Stimulated activated CD8-positive, alpha-beta memory T cell treated with anti-CD3 and anti-CD28 coated beads, Interleukin-12 subunit alpha, Interleukin-12 subunit beta, amount 100 ng/mL, for 4 hours (primary cell): Measurements from ENCODE around the gene IGFBP5.

Experiments used
- DNase-seq: peaks from one replicate; pipeline ENCODE4 v3.0.0-alpha.2; 2020; ENCODE audit warnings: low read depth

IGFBP5 gene

DNA sequence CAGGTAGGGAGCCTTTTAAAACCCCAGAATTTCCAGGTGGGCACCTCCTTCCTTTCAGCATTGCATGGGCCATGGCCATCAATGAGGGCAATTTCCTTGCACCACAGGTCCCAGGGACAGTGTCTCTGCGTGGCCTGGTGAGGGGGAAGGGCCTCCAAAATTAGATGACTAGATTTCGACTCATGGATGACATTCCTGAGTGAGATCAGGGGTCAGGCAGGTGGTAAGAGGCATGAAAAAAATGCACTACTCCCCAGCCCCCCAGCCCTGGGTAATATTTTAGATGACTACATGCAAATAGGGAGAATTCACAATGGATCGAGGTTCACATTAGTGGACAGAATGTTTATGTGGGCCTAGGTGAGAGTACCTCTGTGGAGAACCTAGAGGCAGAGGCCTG is 19.0 kb upstream of the IGFBP5 start:
- no peak for DNase-seq

DNA sequence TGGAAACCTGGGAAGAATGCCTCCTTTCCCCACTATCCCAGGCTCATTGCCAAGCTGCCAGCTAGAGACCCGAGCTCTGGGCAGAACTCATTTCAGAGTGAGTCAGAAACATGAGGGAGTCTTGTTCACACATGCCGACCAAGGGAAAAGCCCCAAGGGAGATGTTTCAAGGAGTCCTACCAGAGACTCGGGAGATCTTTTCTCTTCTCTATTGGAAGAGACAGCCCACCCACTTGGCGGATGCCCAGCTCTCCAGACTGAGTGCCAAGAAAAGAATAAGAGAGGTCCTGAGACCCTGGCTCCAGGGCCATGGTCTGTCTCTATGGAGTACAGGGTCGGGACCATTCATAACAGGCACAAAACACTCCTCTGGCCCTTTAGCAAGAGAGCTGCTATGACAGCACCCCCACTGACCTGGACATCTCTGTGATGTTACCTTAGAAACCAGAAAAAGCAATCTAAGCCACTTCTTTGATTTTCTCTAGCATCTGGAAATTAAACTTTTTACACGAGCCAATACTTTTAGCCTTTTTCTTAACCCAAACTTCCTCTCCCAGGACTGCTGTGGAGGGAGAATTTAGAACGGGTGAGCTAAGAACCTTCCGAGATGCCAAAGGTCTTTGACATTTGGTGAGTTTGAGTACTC is 18.5 kb upstream of the IGFBP5 start:
- DNase-seq, result no peak

DNA sequence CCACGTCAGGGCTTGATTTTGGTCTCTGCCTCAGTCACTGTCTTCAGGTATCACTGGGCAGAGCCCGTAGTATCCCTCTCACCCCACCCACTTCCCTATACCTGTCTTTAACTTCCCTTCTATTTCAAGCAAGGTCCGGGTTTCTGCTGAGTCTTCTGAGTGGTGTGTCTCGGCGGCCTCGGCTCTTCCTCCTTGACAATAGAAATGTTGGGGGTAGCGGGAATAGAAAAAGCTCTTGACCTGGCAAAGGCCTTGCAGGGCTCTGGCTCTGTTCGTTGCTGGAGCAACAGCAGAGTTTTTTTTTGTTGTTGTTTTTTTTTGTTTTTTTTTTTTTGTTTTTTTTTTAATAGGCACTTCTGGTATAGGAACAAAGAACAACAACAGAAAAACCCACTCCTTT is 16.0 kb upstream of the IGFBP5 start:
- DNase-seq, result no peak

- DNase-seq, result no peak
Measured at GRCh38 chr2:216710551-216711301, 15.4 kb upstream of the IGFBP5 start.

DNA sequence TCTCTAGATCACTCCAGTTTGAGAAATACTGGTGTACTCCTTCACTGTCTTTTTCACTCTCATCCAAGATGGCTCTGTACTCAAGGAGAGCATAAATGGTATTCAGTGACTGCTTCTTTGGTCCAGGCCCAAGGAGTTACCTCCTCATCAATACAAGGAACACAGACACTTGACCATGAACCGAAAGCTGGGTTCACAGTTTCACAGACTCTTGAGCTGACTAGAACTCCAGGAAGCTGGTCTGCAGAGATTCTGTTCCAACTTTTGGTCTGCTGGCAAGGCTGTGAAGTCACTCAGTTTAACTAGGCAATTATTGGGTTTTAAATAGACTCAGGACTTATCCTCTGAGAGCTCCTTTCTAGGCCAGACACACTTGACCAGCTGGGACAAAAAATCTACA is 7.4 kb upstream of the IGFBP5 start:
- no peak for DNase-seq

DNA sequence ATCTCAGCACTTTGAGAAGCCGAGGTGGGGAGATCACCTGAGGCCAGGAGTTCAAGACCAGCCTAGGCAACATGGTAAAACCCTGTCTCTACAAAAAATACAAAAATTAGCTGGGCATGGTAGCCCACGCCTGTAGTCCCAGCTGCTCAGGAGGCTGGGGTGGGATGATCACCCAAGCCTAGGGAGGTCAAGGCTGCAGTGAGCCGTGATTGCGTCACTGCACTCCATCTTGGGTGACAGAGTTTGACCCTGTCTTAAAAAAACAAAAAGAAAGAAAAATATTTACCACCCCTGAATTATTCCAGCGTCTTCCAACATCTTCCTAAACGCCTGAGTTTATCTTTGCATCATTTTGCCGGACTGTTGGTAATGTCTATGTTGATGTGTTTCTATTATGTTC is 6.2 kb upstream of the IGFBP5 start:
- no peak for DNase-seq

DNA sequence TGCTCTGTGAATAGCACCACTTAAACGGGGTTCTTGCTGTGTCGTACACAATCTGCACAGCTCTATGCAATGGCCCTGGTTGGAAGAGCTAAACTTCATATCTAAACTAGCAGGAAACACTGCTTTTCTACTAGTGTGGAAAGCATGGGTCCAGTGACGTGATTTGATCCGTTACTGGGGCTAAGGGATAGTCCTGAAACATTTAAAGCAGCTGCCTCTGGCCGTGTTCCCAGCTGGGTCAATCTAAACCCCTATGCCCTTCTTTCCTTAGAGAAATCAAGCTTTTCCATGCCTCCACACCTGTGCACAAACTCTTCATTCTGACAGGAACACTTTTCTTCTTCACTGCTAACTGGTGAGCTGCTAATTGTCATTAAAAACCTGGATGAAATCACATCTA is 5.4 kb upstream of the IGFBP5 start:
- DNase-seq, result no peak

- DNase-seq, result no peak
Measured at GRCh38 chr2:216700088-216700567, 4.8 kb upstream of the IGFBP5 start.

DNA sequence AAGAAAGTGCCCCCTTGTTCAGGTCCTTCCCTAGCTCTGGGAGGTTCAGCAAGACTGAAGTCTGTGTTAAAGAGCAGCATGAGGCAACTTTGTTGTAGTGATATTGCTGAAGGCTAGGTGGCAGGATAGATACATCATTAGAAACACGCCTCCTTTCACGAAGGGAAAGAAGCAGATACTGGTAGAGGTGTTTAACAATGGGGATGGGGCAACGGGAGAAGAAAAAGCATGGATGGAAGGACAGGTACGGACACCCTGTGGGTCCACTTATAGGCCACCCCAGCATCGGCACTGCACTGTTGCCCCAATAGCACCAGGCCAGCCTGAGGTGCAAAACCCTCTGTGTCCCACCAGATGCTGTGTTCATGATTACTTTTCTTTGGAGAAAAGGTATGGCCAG is 3.5 kb upstream of the IGFBP5 start:
- DNase-seq, result no peak

- no peak for DNase-seq
Measured at GRCh38 chr2:216698293-216698692, 2.9 kb upstream of the IGFBP5 start.

GRCh38 chr2:216696751-216697560 is 1.6 kb upstream of the IGFBP5 start:
- no peak for DNase-seq

DNA sequence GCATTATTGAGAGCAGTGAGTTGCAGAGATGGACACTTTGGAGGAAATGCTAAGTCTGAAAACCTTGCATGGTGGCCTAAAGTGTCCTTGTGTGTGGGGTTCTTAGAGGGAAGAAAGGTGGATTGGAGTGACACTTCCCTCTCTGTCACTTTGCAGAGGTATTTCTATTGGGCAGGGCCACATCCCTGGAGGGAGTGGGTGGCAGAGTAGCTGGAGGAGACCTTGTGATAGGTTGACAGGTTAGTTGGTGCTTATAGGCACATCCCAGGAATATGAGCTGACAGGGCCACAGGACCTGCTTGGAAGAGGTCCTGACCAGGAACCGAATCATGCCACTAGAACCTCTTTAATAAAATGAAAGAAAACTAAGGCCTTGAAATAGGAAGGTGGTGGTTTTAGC is 972 bp upstream of the IGFBP5 start:
- no peak for DNase-seq

GRCh38 chr2:216694826-216695217 is 527 bp downstream of the IGFBP5 start:
- DNase-seq, result no peak

GRCh38 chr2:216694082-216694825 is 1.1 kb downstream of the IGFBP5 start:
- no peak for DNase-seq

DNA sequence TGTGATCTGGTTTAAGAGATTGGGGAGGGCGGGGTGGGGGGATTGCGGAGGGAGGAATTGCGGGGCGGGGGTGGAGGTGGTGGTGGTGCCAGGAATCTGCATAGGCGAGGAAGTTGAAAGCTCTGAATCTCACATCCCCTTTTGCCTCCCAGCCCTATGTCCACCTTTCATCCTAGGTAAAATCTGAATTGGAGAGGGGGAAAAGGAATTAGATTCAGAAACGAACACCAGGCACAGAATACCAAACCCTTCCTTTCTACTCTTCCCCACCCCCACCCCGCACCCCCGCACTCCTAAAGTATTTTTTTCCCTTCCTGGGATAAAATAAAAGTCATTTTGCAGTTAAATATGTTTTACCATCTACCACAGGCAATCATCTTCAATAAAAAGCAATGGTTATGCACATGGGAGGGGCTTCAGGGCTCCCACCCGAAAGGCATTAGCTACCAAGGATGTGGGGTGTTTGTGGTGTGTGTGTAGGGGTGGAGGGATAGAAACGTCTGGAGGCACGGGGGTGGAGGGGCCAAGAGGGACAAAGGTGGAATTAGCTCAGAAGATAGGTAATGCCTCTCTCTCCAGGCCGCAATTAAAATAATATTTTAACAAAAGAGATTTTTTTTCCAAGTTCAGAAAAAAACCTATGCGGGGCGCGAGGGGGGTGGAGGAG is 1.8 kb downstream of the IGFBP5 start:
- DNase-seq, result no peak

GRCh38 chr2:216692636-216693413 is 2.5 kb downstream of the IGFBP5 start:
- peak; percentile 45 for DNase-seq

GRCh38 chr2:216690853-216691741 is 4.3 kb downstream of the IGFBP5 start:
- no peak for DNase-seq

GRCh38 chr2:216690456-216690852 is 4.9 kb downstream of the IGFBP5 start:
- no peak for DNase-seq

DNA sequence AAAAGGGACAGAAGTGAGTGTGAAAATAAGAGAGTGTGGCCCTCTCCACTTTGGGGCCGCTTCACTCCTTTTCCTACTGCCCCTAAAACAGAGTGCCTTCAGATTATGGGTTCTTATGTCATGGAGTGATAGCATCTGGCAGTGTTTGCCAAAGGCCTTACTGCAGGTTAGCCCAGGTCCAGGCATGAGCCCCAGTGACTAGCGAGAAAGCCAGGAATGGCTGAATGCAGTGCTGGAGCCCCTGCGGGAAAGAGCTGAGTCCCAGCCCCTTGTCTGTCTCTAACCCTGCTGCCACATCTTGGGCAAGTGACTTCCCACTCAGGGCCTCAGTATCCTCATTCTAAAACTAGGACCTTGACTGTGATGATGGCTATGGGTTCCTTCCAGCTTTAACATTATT is 6.0 kb downstream of the IGFBP5 start:
- DNase-seq, result no peak
